Fibroblast of skin of right biceps (primary cell): Measurements from ENCODE around the gene ZIC5.

Experiments used
- DNase-seq: peaks from one replicate; pipeline ENCODE4 v3.0.0-alpha.2; 2013

Gene ZIC5

DNA sequence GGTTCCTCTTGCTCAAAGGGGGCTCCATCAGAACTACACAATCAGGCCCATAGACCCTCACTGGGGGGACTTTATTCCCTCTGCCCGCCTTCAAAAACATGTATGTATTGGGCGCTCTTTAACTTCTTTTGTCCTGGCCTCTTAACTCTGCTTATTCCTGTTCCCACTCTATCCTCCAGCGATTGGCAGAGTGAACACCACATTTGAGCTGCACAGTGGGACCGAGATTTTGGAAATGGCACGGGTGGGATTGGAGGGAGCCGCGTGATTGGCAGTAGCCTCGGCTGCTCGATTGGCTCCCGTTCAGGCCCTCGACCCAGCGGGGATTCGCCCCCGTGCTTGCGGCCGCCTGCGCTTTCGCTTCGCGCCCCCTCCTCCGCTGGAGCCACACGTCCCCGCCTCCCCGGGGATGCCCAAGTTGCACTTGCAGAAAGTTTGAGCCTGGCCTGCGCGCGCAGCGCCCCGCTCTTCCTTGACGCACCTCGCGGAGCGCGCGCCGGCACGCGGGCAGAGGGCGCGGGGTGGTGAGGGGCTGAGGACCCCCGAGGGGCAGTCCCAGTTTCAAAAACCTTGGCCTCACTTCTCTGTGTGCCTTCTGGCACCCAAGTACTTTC lies at the start of gene ZIC5:
ZIC5 (minus strand) TSS at position 192 of the 614 bp plus-strand sequence; CDS start at position 28, 164 bp downstream.
- no peak for DNase-seq

DNA sequence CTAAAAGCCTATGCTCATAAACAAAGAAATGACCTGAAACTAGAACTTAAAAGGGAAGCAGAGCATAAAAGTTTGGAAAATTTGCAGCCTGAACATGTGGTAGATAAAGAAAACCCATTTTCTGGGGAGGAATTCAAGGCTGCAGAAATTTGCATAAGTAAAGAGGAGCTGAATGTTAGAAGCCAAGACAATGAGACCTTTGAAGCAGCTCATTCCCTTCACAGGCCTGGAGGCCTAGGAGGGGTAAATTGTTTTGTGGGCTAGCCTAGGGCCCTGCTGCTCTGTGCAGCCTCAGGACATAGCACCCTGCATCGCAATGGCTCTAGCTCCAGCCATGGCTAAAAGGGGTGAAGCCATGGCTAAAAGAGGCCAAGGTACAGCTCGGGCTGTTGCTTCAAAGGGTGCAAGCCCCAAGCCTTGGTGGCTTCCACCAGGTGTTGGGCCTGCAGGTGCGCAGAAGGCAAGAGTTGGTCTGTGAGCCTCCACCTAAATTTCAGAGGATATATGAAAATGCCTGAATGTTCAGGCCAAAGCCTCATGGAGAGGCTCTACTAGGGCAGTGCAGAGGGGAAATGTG lies 48.3 kb upstream of the ZIC5 start:
- no peak for DNase-seq

- DNase-seq, result no peak
Observed at GRCh38 chr13:100014621-100015020, 43.1 kb upstream of the ZIC5 start.

DNA sequence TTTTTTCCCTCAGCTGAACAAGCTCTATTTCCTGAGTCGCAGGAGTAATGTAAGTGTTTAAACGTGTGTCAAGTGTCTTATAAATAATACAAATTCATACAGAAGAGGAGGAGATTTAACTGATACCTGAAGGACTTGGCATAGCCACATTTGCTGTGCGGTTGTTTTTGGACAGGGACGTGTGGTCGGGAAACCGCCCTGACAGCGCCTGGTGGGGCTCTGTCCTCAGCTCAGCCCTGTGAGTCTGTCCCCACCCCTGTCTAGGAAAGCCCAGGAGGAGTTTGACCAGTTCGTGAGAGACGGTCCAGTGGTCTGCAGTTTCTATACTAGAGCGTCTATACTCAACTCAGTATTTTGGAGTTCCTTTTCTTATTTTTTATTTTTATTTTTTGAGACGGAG lies 26.7 kb upstream of the ZIC5 start:
- DNase-seq, result no peak

DNA sequence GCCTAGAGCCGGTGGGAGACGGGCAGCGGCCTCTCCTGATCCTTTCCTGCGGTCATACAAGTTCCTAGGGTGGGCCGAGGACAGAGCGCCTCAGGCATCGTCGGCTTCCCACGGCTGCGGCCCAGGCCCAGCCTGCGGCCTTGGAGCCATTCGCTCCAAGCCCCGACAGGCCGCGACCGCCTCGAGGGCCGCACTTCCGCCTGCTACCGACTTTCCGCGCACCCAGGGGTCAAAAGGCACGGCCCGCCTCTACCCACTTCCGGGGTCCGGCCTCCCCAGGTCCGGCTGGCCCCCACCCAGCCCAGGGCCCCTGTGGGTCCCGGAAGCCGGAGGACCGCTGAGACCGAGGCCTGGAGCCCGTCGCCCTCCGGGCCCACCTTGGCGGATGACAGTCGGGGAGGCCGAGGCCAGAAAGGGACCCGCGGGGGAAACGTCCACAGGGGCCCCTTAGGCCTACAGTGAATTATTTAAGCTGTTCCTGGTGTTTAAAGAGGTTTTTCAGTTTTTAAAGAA lies 26.2 kb upstream of the ZIC5 start:
- DNase-seq, result no peak

DNA sequence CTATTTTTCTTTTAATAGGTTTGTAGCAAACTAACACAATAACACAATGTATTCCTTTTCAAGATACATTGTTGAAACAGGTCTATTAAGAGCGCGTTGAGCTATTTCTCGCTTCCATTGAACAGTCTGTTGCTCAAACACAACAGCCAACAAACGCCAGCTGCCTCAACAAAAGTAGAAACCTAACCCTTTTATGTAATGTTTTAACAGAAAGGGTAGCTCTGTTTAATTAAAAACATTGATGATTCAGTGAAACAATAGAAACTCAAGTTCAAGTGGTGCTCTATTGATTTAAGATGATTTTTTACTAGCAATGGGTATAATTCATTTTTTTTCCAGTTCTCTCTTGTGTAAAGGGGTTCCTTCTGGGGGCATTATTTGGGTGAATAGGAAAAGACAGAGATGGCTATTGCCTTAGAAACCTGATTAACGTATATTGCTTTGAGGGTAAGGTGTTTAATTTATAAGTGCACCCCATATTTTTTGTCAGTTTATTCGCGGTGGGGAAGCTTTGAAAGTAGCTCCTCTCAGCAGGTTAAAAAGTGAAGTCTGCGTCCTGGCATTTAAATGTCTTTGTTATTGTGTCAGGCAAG lies 24.9 kb upstream of the ZIC5 start:
- DNase-seq, result no peak

GRCh38 chr13:99995589-99996380 lies 24.2 kb upstream of the ZIC5 start:
- no peak for DNase-seq

- no peak for DNase-seq
Observed at GRCh38 chr13:99995104-99995588, 23.6 kb upstream of the ZIC5 start.

- DNase-seq, result no peak
Observed at GRCh38 chr13:99994638-99995020, 23.1 kb upstream of the ZIC5 start.

DNA sequence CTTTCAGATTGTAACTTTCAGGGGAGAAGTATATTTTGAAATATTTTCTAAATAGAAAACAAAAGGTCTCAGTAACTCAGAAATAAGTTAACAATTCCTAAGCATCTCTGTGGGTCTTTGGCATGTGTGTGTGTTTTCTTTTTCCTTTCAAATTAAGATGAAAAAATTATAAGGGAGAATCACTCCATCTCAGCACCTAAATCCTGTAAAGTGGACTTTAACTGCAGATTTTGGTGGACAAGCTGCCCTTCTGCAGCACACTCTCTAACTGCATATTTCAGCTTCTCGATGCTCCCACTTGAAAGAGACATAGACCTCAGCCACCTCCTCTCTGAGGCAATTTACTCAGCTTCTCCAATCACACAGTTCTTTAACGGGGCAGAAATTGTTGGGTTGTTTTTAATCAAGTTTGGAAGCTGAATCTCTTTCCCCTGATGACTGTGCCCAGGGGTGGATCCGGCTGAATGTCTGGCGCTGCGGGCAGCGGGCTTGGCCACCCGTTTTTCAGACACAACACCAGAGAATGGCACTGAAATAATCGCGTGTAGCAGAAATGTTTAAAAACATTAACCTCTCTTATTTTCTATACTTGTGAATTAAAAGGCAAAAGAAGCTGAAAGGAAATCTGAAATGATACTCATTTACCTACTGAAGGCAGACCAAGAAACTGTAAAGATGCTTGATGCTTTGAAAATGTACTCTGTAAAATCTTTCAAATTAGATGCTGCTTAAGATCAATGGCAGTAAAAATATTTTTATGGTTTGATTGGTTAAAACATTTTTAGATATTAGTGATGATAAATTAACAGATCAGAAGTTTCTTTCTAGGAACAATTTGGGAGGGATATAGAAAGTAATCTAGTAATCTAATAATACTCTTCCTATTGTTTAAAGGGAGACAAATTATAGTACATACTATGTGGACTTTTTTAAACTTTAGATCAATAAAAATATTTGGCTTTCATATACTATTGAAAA lies 22.4 kb upstream of the ZIC5 start:
- DNase-seq, result no peak

GRCh38 chr13:99992949-99993351 lies 21.4 kb upstream of the ZIC5 start:
- DNase-seq, result peak; percentile 44

DNA sequence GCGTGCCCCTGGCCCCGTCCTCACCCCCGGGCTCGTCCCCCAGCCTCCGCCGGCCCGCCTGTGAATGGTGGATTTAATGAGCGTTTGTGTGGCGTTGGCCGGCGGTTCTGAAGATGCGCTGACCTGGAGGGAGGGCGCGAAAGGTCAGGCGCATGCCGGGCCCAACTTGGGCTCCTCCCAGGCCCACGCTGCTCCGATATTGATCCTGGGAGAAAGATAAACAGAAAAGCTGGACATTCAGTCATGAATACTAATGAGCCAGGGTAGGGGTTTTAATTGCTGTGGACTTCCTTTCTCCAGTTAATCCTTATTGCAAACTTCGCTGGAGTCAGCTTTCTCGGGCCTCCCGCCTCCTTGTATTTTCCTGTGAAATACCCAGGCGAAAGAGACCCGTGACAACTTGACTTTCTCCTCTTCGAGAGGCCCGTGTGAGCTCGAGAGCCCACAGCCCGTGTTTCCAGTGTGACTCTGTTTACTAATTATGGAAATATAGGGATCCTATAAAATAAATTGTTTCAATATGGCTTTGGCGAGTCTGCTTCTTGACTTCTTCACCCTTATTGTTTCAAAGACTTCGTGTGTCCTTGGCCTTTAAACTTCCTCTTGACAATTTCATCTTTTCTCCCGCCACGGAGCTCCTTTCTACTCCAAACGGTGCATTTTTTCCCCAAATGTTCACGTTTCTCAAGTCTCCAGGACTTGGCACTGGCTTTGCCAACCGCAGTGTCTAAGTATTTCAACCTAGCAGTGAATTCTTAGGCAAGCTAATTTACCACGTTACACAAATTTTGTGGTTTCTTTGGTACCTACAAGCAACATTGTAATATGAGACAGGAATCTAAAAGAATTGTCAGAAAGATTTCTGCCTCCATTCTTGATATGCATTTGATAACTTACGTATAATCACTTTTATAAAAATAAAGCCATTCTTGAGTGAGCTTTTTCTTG lies 20.5 kb upstream of the ZIC5 start:
- no peak for DNase-seq

DNA sequence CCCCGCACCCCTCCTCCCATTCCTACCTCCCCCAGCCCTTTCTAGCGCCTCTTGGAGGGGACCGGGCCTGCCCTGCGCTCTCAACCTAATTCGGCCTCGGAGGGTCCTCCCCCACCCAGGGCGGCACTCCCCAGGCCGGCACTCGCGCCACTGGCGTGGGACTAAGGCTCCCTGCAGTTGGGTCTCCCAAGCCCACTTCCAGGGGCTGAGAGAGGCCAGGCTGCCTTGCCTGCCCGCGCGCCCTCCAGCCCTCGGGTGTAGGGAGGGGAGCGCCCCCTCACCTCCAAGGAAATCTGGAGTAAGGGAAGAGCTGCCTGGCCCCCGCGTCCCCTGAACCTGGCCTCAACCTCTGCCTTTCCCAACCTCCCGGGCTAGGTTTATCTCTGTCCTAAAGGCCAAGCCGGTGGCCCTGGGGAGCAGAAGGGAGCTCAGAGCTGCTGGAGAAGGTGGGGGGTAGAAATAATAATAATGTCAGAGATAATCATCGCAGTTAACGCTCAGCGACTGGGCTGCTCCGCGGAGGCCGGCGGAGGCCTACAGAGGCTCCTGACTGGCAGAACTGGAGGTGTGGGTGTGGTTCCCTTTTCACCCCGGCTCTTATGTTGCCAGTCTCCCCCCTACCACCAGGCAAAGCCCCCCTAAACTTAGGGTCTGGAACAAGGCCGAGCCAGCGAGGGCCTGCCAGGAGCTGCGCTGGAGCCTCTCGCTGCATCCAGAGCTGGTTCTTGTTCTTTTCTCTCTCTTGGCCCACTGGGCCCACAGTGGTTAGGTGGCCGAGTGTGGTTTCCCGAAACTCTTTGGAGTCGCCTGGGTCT lies 19.7 kb upstream of the ZIC5 start:
- no peak for DNase-seq

- no peak for DNase-seq
Observed at GRCh38 chr13:99990126-99990977, 18.8 kb upstream of the ZIC5 start.

- DNase-seq, result no peak
Observed at GRCh38 chr13:99989276-99990125, 17.9 kb upstream of the ZIC5 start.

- DNase-seq, result no peak
Observed at GRCh38 chr13:99988529-99989275, 17.1 kb upstream of the ZIC5 start.
